Cardiac muscle cell (in vitro differentiated cells and primary cell): ENCODE results near the gene DOK1. TPM values are rescaled to one million over a fixed set of nuclear protein-coding genes. Genes with fewer than 3 reads are reported as not detected.

Experiments used
- DNase-seq, 2 donors: peaks; one replicate each; pipeline versions ENCODE4 v3.0.0 to v3.0.0-alpha.2; 2010 to 2017; ENCODE audit warnings: low read depth in 1 of 2, low spot score in 1 of 2
- H3K27ac ChIP-seq: fragments of 200-600 bp; sonication (generic); 2 replicates; pipeline ENCODE4 v1.5.1; 2016
- H3K27me3 ChIP-seq: fragments of 200-600 bp; sonication (generic); 2 replicates; pipeline ENCODE4 v1.6.0; 2016; ENCODE audit warnings: control low read depth
- H3K36me3 ChIP-seq: fragments of 200-600 bp; sonication (generic); 2 replicates; pipeline ENCODE4 v1.5.1; 2016; ENCODE audit warnings: control low read depth
- H3K4me1 ChIP-seq: fragments of 200-600 bp; sonication (generic); 2 replicates; pipeline ENCODE4 v1.8.1; 2017; ENCODE audit warnings: low read depth, mild to moderate bottlenecking, mixed run types
- H3K4me3 ChIP-seq: fragments of 200-600 bp; sonication (generic); 2 replicates; pipeline ENCODE4 v1.5.1; 2016; ENCODE audit warnings: mild to moderate bottlenecking
- H3K9me3 ChIP-seq: fragments of 200-600 bp; sonication (generic); 2 replicates; pipeline ENCODE4 v1.5.1; 2017; ENCODE audit warnings: low read depth, mild to moderate bottlenecking, control low read depth
- CTCF ChIP-seq: IDR thresholded peaks from 2 replicates; pipeline ENCODE4 v1.5.1; 2012; ENCODE audit warnings: low read depth, mild to moderate bottlenecking, low read length
- polyA plus RNA-seq: library from polyadenylated mRNA; unstranded; fragments of >200 nt; fragmentation: Nextera tagmentation; extraction: Ambion mirVana; gene quantifications from 2 replicates; pipeline ENCODE4 v1.2.1, GENCODE V29; 2016
- total RNA-seq: library from RNA; depleted of rRNA; stranded (reverse); fragments of >200 nt; gene quantifications from 2 replicates; pipeline ENCODE4 v1.2.3, GENCODE V29; 2016

Gene DOK1
- 12.8 and 26.1 TPM in 2 replicates for total RNA-seq
- 10.0 and 20.2 TPM in 2 replicates for polyA plus RNA-seq

GRCh38 chr2:74553892-74554819 is at the start of gene DOK1, which contains the start of gene LOXL3:
Gene DOK1 (plus strand): TSS chr2:74554720. CDS start chr2:74554755, 35 bp downstream.
Gene LOXL3 (minus strand): TSS chr2:74553942. CDS start chr2:74552634, 1,308 bp downstream.
- peak within 1 kb of the TSS; percentile 52 for H3K27ac ChIP-seq
- no peaks in the 10 kb centered on the region for H3K36me3 ChIP-seq
- H3K4me1 ChIP-seq, result peaks cover 8% of the 10 kb centered on the region
- no peaks in the 10 kb centered on the region for H3K9me3 ChIP-seq
- TF ChIP-seq CTCF, result no peak
- peak within 1 kb of the TSS; percentile 53 for H3K4me3 ChIP-seq
- DNase-seq, result peak; percentile 92 to 98
- peaks cover 25% of the 10 kb centered on the region for H3K27me3 ChIP-seq

GRCh38 chr2:74505448-74506246 is 48.9 kb upstream of the DOK1 start:
- H3K36me3 ChIP-seq, result peaks cover 4% of the 10 kb centered on the region
- H3K27me3 ChIP-seq, result peaks cover 67% of the 10 kb centered on the region
- DNase-seq, result no peak
- H3K4me3 ChIP-seq, result no peak overlapping the region
- H3K9me3 ChIP-seq, result no peaks in the 10 kb centered on the region
- no peak overlapping the region for H3K27ac ChIP-seq
- no peaks in the 10 kb centered on the region for H3K4me1 ChIP-seq
- TF ChIP-seq CTCF, result no peak

GRCh38 chr2:74507145-74507925 is 47.2 kb upstream of the DOK1 start, which contains the start of gene PCGF1:
Gene PCGF1 (minus strand): TSS chr2:74507695. CDS start chr2:74507668, 27 bp downstream.
- Histone ChIP-seq H3K9me3 (no peaks in the 10 kb centered on the region), H3K27me3 (peaks cover 67% of the 10 kb centered on the region), H3K4me1 (no peaks in the 10 kb centered on the region), H3K36me3 (peaks cover 4% of the 10 kb centered on the region), H3K27ac (peak within 1 kb of the TSS; percentile 95), H3K4me3 (peak within 1 kb of the TSS; percentile 74)
- TF ChIP-seq CTCF, result peak; percentile 53
- DNase-seq, result peak; percentile 98

- H3K27me3 ChIP-seq, result peaks cover 67% of the 10 kb centered on the region
- H3K27ac ChIP-seq, result peak overlapping the region; percentile 95
Measured at GRCh38 chr2:74507926-74508520, 46.5 kb upstream of the DOK1 start.

More at GRCh38 chr2:74507926-74508520, 46.5 kb upstream of the DOK1 start:
- peak in 1 of 2 donors; percentile 58 for DNase-seq
- H3K36me3 ChIP-seq, result peaks cover 4% of the 10 kb centered on the region
- H3K4me1 ChIP-seq, result no peaks in the 10 kb centered on the region
- no peaks in the 10 kb centered on the region for H3K9me3 ChIP-seq
- H3K4me3 ChIP-seq, result peak overlapping the region; percentile 74
- TF ChIP-seq CTCF, result no peak
